HepG2 (cell line): ENCODE measurements around the gene HNRNPUL2. TPM values are rescaled to one million over a fixed set of nuclear protein-coding genes. Genes with fewer than 3 reads are reported as not detected.

ENCODE experiments used
- ARNT2 ChIP-seq: sonication (generic); formaldehyde crosslinking; IDR thresholded peaks from 2 replicates; pipeline ENCODE4 v1.8.0; 2022; ENCODE audit warnings: mild to moderate bottlenecking, low read depth, missing genetic modification reagents, moderate library complexity
- CC2D1A ChIP-seq: sonication (generic); formaldehyde crosslinking; IDR thresholded peaks from 2 replicates; pipeline ENCODE4 v1.8.1; 2023; ENCODE audit warnings: mild to moderate bottlenecking, missing genetic modification reagents
- CENPX ChIP-seq: sonication (generic); formaldehyde crosslinking; IDR thresholded peaks from 2 replicates; pipeline ENCODE4 v1.9.0; 2021; ENCODE audit warnings: mild to moderate bottlenecking, missing genetic modification reagents, moderate library complexity
- EP300 ChIP-seq, 3 experiments: sonication (generic) in 1 of 3; formaldehyde crosslinking in 1 of 3; IDR thresholded peaks; 2 replicates each; pipeline versions ENCODE4 v1.5.1 to v1.6.1; 2011 to 2020; ENCODE audit warnings: low read depth in 2 of 3, low read length in 2 of 3, borderline replicate concordance in 1 of 3, improper control_type of control experiment in 1 of 3, mild to moderate bottlenecking in 1 of 3, missing genetic modification reagents in 1 of 3, moderate library complexity in 1 of 3
- FOXA3 ChIP-seq: IDR thresholded peaks from 2 replicates; pipeline ENCODE4 v1.6.1; 2016; ENCODE audit warnings: missing genetic modification reagents, missing compliant biosample characterization
- ISL2 ChIP-seq: sonication (generic); formaldehyde crosslinking; IDR thresholded peaks from 2 replicates; pipeline ENCODE4 v1.5.0; 2020; ENCODE audit warnings: missing genetic modification reagents
- KDM1A ChIP-seq: IDR thresholded peaks from 2 replicates; pipeline ENCODE4 v1.6.1; 2016; ENCODE audit warnings: missing compliant biosample characterization
- KDM2A ChIP-seq: sonication (generic); formaldehyde crosslinking; IDR thresholded peaks from 2 replicates; pipeline ENCODE4 v1.4.0; 2020; ENCODE audit warnings: low read depth, missing genetic modification reagents, borderline replicate concordance
- MEF2D ChIP-seq: sonication (generic); formaldehyde crosslinking; IDR thresholded peaks from 2 replicates; pipeline ENCODE4 v1.5.1; 2020; ENCODE audit warnings: mild to moderate bottlenecking, missing genetic modification reagents
- NFYB ChIP-seq: sonication (generic); formaldehyde crosslinking; IDR thresholded peaks from 2 replicates; pipeline ENCODE4 v1.4.0; 2020; ENCODE audit warnings: missing genetic modification reagents
- PAX8 ChIP-seq: sonication (generic); formaldehyde crosslinking; IDR thresholded peaks from 2 replicates; pipeline ENCODE4 v1.8.0; 2022; ENCODE audit warnings: mild to moderate bottlenecking, missing genetic modification reagents, borderline replicate concordance
- POLR2G ChIP-seq: fragments of 200-400 bp; formaldehyde crosslinking; IDR thresholded peaks from 2 replicates; pipeline ENCODE4 v1.6.1; 2018; ENCODE audit warnings: mild to moderate bottlenecking, low read depth, low read length, moderate library complexity
- REXO4 ChIP-seq: sonication (generic); formaldehyde crosslinking; IDR thresholded peaks from 2 replicates; pipeline ENCODE4 v1.8.0; 2022; ENCODE audit warnings: missing genetic modification reagents, mild to moderate bottlenecking, borderline replicate concordance
- SRSF1 ChIP-seq: fragments of 200-400 bp; formaldehyde crosslinking; optimal IDR thresholded peaks from 2 replicates; pipeline ENCODE3; 2017; ENCODE audit warnings: mild to moderate bottlenecking, low read depth, low read length, moderate library complexity
- ZFAT ChIP-seq: sonication (generic); formaldehyde crosslinking; conservative IDR thresholded peaks from 2 replicates; pipeline ENCODE4 v1.8.1; 2023; ENCODE audit warnings: missing genetic modification reagents, inconsistent platforms
- ZKSCAN5 ChIP-seq: sonication (generic); formaldehyde crosslinking; IDR thresholded peaks from 2 replicates; pipeline ENCODE4 v1.5.1; 2020; ENCODE audit warnings: mild to moderate bottlenecking, missing genetic modification reagents
- ZNF253 ChIP-seq: sonication (generic); formaldehyde crosslinking; IDR thresholded peaks from 2 replicates; pipeline ENCODE4 v1.8.0; 2022; ENCODE audit warnings: mild to moderate bottlenecking, missing genetic modification reagents, borderline replicate concordance
- ZNF263 ChIP-seq: sonication (generic); formaldehyde crosslinking; IDR thresholded peaks from 2 replicates; pipeline ENCODE4 v1.4.0; 2020; ENCODE audit warnings: missing genetic modification reagents
- ZNF646 ChIP-seq: sonication (generic); formaldehyde crosslinking; IDR thresholded peaks from 2 replicates; pipeline ENCODE4 v1.9.0; 2021; ENCODE audit warnings: mild to moderate bottlenecking, missing genetic modification reagents
- ZNF761 ChIP-seq: sonication (generic); formaldehyde crosslinking; conservative IDR thresholded peaks from 2 replicates; pipeline ENCODE4 v1.4.0; 2020; ENCODE audit warnings: mild to moderate bottlenecking, missing genetic modification reagents
- polyA plus RNA-seq, 8 experiments: library from polyadenylated mRNA; depleted of rRNA in 3 of 8; stranded (reverse) in 7 of 8; unstranded in 1 of 8; fragments of >200 nt; fragmentation: Illumina TruSeq in 4 of 8; extraction: Trizol in 4 of 8; gene quantifications; 2 replicates each; pipeline versions ENCODE4 v1.2.1 to v1.2.3, GENCODE V29; 2011 to 2016; ENCODE audit warnings: low read depth in 4 of 8, missing spikeins in 1 of 8, mixed read lengths in 1 of 8; ENCODE audit not compliant: insufficient read depth in 1 of 8
- total RNA-seq, 5 experiments: library from RNA; depleted of rRNA; stranded (reverse); fragments of >200 nt; fragmentation: Illumina TruSeq; extraction: Trizol; gene quantifications; 2 replicates each; pipeline ENCODE4 v1.2.3, GENCODE V29; 2016; ENCODE audit warnings: low read depth in 1 of 5
- TF ChIP-seq, protein P1 (sequence below): sonication (generic); formaldehyde crosslinking; IDR thresholded peaks from 2 replicates; pipeline ENCODE4 v1.9.0; 2021; ENCODE audit warnings: missing genetic modification reagents, mild to moderate bottlenecking, borderline replicate concordance
- TF ChIP-seq, protein P2 (sequence below): sonication (generic); formaldehyde crosslinking; conservative IDR thresholded peaks from 2 replicates; pipeline ENCODE4 v1.5.0; 2020; ENCODE audit warnings: missing genetic modification reagents

Gene HNRNPUL2
- total and polyA plus RNA-seq, 2 of the 13 experiments (the other 11 are each of a cell fraction or from before 2014, with no cell fraction given) = 8.4 to 9.6 TPM

- TF ChIP-seq, protein P1, sequence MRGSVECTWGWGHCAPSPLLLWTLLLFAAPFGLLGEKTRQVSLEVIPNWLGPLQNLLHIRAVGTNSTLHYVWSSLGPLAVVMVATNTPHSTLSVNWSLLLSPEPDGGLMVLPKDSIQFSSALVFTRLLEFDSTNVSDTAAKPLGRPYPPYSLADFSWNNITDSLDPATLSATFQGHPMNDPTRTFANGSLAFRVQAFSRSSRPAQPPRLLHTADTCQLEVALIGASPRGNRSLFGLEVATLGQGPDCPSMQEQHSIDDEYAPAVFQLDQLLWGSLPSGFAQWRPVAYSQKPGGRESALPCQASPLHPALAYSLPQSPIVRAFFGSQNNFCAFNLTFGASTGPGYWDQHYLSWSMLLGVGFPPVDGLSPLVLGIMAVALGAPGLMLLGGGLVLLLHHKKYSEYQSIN (CRISPR knock-in tag) = no peak
- TF ChIP-seq CC2D1A (no peak), ZNF263 (CRISPR knock-in tag) (no peak), ISL2 (CRISPR knock-in tag) (peak; percentile 14; the same call in 1 of the 2 replicates), PAX8 (CRISPR knock-in tag) (no peak), ZNF253 (CRISPR knock-in tag) (no peak), NFYB (CRISPR knock-in tag) (no peak), KDM1A (CRISPR knock-in tag) (no peak), REXO4 (peak; percentile 48; the same call in 1 of the 2 replicates), KDM2A (CRISPR knock-in tag) (no peak), FOXA3 (CRISPR knock-in tag) (no peak), ZNF761 (CRISPR knock-in tag) (no peak), ZFAT (CRISPR knock-in tag) (0 out of 2 replicates have a peak, but pooled peaks have one; percentile 72), ZKSCAN5 (CRISPR knock-in tag) (no peak), CENPX (no peak), ARNT2 (0 out of 2 replicates have a peak, but pooled peaks have one; percentile 23), POLR2G (no peak), EP300 (IDR thresholded peaks at IDR 0.05; ENCODE audit: low read depth in 2 of 2, low read length in 2 of 2) (no peak), EP300 (CRISPR knock-in tag; IDR thresholded peaks at IDR 0.05; ENCODE audit: borderline replicate concordance) (0 out of 2 replicates have a peak, but pooled peaks have one; percentile 46), ZNF646 (CRISPR knock-in tag) (0 out of 2 replicates have a peak, but pooled peaks have one; percentile 20), SRSF1 (no peak), MEF2D (no peak)
- TF ChIP-seq, protein P2, sequence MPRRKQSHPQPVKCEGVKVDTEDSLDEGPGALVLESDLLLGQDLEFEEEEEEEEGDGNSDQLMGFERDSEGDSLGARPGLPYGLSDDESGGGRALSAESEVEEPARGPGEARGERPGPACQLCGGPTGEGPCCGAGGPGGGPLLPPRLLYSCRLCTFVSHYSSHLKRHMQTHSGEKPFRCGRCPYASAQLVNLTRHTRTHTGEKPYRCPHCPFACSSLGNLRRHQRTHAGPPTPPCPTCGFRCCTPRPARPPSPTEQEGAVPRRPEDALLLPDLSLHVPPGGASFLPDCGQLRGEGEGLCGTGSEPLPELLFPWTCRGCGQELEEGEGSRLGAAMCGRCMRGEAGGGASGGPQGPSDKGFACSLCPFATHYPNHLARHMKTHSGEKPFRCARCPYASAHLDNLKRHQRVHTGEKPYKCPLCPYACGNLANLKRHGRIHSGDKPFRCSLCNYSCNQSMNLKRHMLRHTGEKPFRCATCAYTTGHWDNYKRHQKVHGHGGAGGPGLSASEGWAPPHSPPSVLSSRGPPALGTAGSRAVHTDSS (CRISPR knock-in tag) = no peak
Observed at GRCh38 chr11:62770778-62771143, 43.5 kb upstream of the HNRNPUL2 start (continued).
